ENCODE data around the gene SLC6A6.

SLC6A6 gene

DNA sequence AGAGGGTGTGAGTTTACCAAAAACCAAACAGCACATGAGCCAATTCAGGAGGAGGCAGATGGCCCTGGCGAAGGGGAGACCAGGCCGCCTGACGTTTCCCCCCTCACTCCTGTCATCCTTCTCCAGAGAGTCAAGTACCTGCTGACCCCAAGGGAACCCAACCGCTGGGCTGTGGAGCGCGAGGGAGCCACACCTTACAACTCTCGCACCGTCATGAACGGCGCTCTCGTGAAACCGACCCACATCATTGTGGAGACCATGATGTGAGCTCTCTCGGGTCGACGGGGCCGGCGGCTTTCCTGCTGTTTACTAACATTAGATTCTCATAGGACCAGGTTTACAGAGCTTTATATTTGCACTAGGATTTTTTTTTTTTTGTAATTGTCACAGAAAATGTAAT, 82.3 kb downstream of the SLC6A6 start:
- DNase-seq (ENCODE audit: low read depth in 2 of 2): no peak

DNA sequence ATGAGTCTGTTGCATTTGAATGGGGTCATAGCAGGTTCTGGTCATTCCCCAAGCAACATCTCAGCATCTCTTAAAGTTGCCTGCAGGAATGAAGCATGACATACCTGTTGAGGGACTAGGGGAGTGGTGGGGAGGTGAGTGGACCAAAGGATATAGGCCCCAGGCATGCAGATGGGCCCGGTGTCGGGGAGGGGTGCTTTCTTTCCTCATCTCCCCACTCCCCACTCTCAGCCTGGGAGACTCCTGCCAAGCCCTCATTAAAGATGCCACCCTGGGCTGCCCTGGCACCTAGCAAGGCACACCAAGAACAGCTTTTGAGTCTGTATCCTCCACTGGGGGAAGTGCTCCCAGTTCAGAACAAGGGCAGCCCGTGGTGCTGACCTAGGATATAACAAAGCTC, 83.6 kb downstream of the SLC6A6 start:
- DNase-seq (ENCODE audit: low read depth in 2 of 2): no peak

DNA sequence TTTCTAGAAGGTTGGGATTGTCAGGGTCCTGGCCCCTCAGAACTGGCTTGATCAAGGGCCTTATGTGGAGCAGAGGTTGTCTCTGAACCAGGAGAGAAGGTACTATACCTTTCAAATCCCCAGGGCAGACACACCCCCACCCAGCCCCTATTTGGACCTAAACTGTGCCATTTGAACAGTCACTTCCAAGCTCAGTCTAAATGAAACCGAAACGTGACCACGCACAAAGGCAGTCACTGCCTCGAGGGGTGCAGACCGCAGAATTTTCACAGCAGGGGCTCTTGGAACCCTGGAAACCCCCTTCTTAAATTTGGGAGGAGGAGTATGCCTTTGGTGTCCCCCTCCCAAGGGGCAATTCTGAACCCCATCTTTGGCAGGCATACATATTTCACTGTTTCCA, 84.1 kb downstream of the SLC6A6 start:
- DNase-seq (ENCODE audit: low read depth in 2 of 2): no peak

DNA sequence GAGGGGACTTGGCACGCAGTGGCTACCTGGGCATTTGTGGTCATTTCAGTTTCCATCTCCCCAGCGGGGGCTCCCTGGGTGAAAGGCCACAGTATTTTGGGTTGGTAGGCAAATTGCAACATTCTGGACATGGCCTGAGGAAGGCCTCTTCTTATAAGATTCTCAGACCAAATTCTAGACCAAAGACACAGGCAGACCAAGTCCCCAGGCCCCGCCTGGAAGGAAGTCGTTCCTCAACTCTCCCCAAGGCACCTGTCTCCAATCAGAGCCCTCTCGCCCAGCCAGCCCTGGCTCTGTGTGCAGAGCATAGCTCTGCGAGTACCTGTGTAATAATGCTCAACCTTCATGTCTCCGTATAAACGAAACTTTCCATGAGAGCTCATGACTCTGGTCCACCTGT, 84.7 kb downstream of the SLC6A6 start:
- no peak for DNase-seq (ENCODE audit: low read depth in 2 of 2)

DNA sequence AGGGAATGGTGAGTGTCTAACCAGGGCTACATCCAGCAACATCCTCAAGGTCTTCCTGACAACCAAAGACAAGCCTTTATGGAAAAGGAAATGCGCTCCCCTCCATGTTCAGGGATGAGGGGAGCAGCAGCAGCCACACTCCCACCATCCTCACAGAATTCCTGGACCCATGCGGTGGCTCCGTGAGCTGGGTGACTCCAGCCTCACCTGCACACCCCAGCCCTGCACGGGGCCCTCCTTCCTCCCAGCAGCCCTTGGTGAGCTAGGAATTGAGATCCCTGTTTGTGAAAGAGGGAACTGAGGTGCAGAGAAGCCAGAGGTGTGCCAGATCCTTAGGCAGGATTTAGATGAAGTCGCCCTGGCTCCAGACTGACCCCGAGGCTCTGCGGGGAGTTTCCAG, 85.4 kb downstream of the SLC6A6 start:
- no peak for DNase-seq (ENCODE audit: low read depth in 2 of 2)

DNA sequence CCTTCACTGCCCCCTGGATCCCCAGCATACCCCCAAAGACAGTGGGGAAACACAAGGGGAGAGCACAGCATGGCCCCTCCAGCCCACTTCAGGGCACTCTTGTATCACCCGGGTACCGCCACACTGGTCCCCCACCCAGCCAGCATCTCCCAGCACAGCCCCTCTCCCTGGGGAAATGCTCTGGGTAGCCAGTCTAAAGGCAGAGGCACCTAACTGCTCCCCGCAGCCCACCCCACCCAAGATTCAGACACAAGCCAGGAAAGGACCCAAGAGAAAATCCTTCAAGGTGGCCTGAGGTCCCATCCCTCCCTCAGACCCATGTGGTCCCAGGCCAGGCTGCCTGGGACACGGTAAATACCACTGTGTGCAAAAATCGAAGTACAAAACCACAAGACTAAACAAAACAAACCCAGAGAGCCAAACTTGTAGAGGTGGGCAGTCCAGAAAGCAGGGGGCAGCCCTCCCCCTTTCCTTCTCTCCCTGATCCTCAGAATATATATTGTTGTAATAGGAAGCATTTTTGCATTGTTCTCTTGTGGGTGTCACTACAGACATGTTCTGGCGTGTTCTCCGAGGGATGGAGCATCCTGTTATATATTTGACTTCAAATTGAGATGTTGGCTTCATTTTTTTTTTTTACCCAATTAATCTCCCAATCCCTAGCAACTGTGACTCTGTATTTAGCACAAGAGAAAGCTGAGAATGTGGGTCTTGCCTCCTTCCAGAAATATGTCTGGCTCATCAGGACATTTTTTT, 86.1 kb downstream of the SLC6A6 start:
- DNase-seq (ENCODE audit: low read depth in 2 of 2): no peak

DNA sequence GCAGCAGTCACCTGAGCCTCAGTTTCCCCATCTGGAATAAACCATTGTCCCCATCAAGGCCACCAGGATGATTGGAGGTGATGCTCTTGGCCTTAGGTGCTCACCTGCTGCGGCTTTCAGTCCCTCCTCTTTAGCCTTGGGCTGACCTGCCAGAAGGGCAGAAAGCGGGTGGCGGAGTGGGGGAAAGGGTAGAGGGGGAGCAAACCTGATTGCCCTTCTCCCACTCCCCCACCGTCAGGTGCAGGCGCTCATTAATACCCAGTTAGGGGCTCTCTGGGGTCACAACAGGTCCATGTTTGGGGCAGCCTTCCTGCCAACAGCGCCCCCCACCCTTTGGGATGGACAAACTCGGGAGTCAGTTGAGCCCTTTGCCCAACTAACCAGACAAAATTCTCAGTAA, 87.2 kb downstream of the SLC6A6 start:
- DNase-seq (ENCODE audit: low read depth in 2 of 2): no peak

DNA sequence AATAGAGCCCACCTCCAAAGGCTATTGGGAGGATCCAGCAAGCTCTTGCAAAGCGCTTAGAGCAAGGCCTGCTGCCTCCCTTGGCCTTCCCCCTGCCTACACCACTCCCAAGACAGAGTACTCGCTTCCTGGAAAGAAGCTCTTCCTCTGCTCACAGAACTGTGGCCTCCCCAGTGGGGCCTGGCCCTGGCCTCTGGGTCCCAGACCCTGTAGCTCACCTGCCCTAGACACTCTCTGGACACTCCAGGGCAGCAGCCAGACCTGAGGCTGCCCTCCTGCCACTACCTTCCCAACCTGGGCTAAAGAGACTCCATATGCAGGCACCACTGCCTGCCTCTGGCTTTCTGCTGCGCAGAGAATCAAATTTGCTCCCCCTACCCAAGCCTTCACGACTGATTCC, 87.8 kb downstream of the SLC6A6 start:
- DNase-seq (ENCODE audit: low read depth in 2 of 2): no peak

DNA sequence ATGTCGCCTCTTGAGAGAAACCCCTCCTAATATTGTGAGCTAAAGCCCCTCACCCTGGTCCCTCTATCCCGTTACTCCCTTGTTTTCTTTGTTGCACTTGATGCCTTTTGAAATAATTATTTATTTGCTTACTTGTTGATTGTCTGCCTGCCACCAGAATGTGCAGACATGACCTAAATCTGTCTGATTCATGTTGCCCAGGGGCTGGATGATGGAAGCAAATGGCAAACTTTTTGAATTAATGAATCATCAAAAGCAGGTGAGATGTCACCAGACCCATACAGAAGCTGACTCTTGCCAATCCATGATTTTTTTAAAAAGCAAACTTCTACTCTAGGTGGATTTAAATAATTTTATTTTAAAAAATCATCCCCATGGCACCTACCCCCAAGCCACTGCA, 88.4 kb downstream of the SLC6A6 start:
- no peak for DNase-seq (ENCODE audit: low read depth in 2 of 2)

DNA sequence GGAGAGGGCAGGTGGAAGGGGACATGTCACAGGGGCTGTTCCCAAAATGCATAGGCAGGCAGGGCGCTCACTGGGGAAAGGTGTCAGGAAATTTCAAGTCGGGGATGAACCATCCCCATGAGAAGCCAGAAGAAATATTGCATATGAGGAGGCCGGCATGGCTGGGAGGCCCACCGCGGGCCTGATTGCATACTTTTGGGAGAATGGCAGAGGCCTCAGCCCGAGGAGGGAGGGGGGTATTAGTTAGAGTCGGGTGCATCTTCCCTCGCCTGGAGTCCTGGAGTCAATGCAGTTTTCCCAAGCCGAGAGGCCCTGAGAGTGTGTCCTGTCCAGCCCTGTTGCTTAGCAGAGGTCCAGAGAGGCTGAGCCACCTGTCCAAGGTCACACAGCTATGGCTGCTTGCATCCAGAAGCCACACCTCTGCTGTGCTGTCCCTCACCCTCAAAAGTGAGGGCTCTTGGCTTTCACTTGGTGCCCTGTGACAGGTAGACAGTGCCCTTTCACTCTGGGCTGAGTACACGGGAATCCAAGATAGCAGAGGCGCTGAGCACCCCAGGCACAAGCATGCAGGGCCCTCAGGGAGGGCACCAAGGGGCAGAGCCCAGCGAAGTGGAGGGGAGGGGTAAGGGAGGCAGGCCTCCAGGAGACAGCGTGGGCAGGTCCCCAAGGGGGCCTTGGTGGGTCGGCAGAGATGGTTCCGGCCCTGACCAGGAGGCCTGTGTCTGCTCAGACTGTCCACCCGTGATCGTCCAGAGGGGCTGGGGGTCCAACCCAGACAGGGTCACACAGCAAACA, 89.2 kb downstream of the SLC6A6 start:
- DNase-seq (ENCODE audit: low read depth in 2 of 2): no peak

DNA sequence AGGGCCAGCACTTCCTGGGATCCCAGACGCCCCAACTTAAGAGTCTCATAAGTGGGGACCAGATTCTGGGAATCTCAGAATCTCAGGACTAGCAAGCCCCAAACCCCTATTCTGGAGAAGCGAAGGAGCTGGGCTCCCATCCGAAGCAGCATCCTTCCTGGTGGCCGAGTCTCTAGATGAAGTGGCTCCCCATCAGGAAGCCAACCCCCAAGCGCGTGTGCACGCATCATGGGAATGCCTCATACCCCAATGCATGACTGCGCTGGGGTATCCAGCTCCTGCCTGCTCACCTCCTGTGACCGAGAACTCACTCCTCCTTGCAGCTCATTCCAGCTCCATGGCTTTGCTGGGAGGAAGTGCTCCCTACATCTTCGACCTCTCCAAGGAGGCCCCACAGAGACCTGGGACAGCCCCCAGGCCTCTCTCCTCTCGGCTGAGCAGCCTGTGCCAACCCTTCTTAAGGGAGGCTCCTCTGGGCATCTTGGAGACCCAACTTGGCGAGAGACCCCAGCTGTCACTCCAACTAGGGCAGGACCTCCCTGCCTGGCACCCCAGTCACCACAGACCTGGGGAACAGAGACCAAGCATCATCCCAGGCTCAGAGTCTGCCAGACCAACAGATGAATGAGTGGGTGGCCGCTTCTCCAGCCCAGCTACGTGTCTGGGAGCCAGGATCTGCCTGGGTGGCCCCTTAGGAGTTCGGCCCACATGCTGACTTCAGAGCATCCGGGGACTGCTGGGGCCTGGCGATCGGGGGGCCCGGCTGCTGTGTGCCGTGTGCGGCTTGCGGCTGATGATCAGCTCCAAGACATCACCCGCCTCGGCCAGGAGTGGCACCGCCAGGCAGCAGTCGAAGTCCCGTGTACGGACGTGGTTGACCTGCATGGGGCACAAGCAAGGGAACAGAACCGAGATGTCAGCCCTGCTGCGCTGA, 90.8 kb downstream of the SLC6A6 start:
- DNase-seq (ENCODE audit: low read depth in 2 of 2): no peak

DNA sequence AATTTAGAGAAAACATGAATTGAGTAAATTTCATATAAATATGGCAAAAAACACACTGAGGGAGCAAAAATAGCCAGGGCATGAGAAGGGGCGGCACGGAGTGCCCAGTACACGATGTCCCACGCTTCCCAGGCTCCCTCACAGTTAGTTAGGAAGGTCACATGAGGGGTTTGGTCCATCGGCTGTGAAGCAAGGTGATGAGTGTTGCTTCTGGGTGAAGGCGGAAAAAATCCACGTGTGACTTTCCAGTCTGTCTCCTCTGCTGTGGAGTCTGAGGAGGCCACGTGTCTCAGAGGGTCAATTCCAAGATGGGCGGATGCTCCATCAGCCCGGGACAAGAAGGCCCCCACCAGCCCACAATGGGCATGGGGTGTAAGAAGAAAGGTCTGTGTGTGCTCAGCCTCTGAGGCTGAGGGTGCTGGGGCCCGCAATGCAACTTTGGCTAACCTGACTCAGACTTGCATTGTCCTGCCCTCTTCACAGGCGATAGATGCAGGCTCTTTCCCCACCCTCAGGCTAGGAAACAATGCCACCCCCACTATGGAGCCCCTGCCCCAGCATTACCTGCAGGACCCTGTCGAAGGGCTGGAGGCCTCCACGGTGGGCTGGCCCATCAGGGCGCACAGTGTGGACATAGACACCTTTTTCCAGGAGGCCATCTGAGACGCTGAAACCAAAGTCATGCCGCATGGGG, 92.0 kb downstream of the SLC6A6 start:
- no peak for DNase-seq (ENCODE audit: low read depth in 2 of 2)

DNA sequence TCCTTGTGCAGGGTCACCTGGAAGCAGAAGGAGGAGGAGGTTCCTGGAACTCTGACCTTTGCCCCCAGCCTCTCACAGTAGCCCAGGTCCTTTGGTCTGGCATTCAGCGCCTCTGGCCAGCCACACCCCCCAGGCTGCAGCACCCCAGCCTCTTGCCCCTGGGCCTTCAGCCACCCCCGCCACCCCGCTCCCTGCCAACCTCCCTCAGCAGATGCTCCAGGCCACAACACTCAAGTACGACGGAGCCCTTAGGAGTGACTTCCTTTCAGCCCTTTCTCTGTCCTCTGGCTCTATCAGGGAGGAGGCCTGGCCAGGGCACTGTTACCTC, 92.5 kb downstream of the SLC6A6 start:
- DNase-seq (ENCODE audit: low read depth in 2 of 2): no peak

DNA sequence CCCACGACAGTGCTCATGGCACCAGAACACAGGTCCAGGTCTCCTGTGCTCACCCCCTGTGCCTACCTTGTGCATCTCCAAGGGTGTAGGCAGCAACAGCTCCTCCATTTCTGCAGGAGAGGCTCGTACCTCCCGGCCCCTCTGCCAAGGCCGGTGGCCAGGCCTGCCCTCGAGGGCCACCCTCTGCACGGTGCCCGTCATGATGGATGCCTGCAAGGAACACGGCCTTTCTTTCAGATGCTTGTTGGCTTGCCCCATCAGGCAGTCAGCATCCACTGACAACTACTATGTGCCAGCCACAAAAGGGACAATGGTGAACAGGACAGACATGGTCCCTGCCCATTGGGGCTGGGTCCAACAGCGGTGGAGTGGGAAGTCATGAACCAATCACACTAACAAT, 93.9 kb downstream of the SLC6A6 start:
- no peak for DNase-seq (ENCODE audit: low read depth in 2 of 2)

DNA sequence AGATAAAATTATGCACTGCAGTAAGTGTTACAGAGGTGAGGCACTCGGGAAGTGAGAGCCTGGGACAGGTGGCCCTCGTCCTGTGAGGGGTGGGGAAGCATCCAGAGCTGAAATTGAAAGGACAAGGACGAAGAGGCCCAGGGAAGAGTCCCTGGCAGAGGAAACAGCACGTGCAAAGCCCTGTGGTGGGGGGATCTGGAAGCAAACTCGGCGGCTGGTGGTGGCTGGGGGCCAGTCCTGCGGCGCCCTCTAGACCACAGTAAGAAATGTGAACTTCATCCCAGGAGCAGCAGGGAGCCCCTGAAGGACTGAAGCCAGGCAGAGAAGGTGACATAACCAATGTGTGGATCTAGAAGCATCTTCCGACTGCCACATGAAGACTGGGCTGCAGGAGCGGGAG, 94.9 kb downstream of the SLC6A6 start:
- DNase-seq (ENCODE audit: low read depth in 2 of 2): no peak

DNA sequence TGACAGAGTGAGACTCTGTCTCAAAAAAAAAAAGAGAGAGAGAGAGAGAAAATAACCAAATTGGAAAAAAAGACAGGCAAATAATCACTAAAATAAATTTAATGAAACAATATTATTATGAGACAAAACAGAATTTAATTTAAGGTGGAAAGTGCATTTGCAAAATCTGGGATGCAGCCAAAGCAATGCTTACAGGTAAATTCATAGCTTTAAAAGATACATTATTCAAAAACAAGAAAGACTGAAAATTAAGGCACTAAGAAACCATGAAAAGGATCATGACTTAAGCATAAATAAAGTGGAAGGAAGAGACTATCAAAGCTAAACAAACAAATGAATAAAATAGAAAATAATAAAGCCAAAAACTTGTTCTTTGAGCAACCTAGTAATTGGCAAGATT, 100.1 kb downstream of the SLC6A6 start:
- no peak for DNase-seq (ENCODE audit: low read depth in 2 of 2)

DNA sequence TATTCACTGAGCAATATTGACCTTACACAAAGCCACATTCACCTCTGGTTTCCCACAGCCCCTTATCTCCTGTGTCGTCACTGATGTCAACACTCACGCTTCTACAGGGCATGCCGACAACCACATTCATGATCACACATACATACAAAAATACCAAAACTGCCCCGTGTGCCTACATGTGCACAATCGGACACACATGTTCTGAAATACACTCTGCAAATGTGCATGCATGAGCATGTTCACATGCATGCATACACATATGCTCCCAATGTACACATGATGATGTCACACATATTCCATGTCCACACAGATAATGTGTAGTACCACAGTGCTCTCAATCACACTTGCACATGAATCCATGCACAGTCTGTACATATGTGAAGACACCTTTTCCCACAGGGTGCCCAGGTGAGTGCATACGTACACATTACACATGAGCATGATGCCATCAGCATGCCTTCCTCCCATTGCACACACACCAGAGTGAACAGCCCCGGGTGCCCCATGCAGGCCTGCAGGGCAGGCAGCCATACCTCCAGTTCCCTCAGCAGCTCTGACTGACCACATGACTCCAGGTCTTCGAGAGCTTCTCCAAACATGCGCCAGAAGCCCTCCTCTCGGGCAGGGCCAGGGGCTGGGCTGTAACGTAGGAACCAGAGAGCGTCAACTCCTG, 100.8 kb downstream of the SLC6A6 start:
- no peak for DNase-seq (ENCODE audit: low read depth in 2 of 2)

DNA sequence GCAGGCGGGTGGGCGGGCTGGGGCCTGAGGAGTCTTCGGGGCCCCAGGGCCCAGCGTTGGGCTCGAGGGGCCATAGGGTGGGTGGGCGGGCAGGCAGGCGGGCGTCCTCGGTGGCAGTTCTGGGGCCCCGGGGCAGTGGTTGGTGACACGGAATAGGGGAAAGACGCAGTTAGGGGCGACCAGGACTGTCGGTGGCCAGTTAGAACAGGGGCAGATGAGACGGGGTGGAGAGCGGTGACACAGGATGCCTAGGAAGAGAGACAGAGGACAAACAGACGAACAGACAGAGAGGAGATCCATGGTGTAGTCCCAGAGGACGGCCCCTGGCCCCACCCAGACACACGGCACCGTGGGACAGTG, 101.3 kb downstream of the SLC6A6 start:
- DNase-seq (ENCODE audit: low read depth in 2 of 2): no peak

DNA sequence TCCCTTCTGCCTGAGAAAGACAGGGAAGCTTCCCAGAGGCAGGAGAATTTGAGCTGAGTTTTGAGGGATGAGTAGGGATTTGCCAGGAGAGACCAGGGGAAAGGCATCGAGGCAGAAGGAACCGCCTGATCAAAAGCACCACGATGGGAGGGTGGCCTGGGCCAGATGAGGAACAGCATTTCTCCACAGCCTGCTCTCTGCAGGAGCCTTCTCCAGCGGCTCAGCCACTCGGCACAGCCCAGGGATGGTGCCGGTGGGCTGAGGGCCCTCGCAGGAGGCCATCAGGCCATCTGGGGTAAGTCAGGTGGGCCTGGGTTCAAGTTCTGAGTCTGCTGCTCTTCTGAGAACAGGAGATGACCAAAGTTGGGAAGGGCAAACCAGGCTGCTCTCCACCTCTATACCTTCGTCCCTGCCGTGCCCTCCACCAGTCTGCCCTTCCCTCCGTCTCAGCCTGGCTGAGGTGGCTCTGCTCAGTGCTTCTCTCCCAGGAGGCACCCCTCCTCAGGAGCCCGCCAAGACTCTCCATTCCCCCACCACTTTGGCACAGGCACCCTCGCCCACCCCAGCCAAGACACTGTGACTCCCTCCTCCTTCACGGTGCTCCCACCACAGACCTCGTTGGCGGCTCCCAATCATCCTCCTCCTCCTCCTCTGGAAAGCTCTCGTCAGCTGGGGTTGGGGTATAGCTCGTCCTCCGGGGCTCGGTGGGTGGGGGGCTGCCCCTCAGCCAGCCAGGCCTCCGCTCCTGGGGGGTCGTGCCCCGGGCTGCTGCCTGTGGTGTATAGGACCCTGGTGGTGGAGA, 102.8 kb downstream of the SLC6A6 start:
- no peak for DNase-seq (ENCODE audit: low read depth in 2 of 2)

DNA sequence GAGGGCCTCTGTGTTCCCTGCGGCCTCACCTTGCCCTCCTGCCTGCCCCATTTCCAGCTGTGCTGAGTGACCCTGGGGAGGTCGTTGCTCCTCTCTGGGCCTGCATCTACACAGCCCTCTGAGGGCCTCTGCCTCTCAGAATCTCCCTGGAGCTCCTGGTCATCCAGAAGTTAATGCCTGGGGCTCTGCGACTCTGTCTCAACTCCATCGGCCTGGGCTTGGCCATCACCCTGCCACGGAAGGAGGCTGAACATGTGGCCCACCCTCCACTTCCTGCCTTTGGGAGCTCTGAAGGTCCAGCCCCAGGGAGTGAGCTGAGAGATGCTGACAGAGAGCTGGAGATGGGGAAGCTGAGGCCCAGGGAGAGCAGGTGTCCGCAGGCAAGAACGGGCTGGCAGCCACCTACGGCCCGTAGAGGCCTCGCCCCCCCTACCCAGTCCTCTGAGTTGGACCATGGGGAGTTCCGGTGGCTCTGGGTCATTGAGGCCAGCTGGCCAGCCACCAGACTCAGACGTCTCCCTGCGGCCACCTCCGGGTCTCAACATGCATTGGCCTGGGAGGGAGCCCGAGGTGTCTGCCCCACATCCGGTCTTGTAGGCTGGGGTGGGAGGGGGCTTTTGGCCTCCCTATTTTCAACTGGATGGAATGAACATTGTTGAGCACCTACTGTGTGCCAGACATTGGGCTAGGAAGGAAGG, 103.5 kb downstream of the SLC6A6 start:
- no peak for DNase-seq (ENCODE audit: low read depth in 2 of 2)
